Upper lobe of left lung (tissue), 4 donors: Measurements from ENCODE around the gene TEX35.

ENCODE experiments used
- EP300 ChIP-seq, 4 donors: sonication (generic); formaldehyde crosslinking; IDR thresholded peaks; one replicate each; pipeline ENCODE4 v1.5.1; 2017; ENCODE audit warnings: antibody characterized with exemption in 4 of 4, control low read depth in 2 of 4
- POLR2A ChIP-seq, 4 donors: fragments of 450-650 bp; IDR thresholded peaks; one replicate each; pipeline ENCODE4 v1.5.1; 2016 to 2017; ENCODE audit warnings: antibody characterized with exemption in 4 of 4, mild to moderate bottlenecking in 2 of 4
- POLR2AphosphoS5 ChIP-seq, 2 donors: sonication (generic); formaldehyde crosslinking; IDR thresholded peaks; one replicate each; pipeline ENCODE4 v1.5.1; 2017; ENCODE audit warnings: antibody characterized with exemption in 2 of 2
- TF ChIP-seq, protein P1 (sequence below), 6 experiments: fragments of 450-650 bp in 4 of 6; fragments of 200-600 bp in 2 of 6; sonication (generic) in 2 of 6; IDR thresholded peaks; one replicate each; pipeline ENCODE4 v1.5.1; 2016 to 2019; ENCODE audit warnings: antibody characterized with exemption in 6 of 6

DNA sequence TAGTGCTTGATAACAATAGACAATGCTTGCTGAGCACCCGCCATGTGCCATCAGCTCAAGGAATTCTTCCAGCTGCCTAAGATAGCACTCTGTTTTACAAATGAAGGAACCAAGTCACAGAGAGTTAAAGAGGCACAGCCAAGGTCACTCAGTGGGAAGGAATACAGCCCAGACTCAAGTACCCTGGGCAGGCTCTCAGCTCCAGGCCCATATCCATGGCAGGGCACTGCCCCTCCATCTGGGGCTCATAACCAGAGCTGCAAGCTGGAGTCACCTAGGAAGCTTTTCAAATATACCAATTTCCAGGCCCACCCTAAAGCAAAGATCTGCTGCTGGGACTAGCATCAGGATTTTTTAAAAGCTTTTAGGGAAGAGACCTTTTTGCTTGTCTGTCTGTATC is 17.8 kb upstream of the TEX35 start:
- TF ChIP-seq, protein P1, sequence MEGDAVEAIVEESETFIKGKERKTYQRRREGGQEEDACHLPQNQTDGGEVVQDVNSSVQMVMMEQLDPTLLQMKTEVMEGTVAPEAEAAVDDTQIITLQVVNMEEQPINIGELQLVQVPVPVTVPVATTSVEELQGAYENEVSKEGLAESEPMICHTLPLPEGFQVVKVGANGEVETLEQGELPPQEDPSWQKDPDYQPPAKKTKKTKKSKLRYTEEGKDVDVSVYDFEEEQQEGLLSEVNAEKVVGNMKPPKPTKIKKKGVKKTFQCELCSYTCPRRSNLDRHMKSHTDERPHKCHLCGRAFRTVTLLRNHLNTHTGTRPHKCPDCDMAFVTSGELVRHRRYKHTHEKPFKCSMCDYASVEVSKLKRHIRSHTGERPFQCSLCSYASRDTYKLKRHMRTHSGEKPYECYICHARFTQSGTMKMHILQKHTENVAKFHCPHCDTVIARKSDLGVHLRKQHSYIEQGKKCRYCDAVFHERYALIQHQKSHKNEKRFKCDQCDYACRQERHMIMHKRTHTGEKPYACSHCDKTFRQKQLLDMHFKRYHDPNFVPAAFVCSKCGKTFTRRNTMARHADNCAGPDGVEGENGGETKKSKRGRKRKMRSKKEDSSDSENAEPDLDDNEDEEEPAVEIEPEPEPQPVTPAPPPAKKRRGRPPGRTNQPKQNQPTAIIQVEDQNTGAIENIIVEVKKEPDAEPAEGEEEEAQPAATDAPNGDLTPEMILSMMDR (IDR thresholded peaks at IDR 0.05) = no peak
- TF ChIP-seq POLR2A (IDR thresholded peaks at IDR 0.05) = no peak
- TF ChIP-seq POLR2AphosphoS5 (IDR thresholded peaks at IDR 0.05) = no peak
- TF ChIP-seq EP300 (IDR thresholded peaks at IDR 0.05) = no peak
